GM18519 (cell line): ENCODE data around the gene DDX23.
"Not testable (repeated sequence)": the region's sequence is repeated elsewhere in the genome, so short reads cannot be mapped to it uniquely, and the experiment has no call there.

ENCODE experiments used
- ATAC-seq: cut with Tn5 transposase; IDR thresholded peaks from one replicate; pipeline ENCODE4 v1.9.1; 2021; ENCODE audit warnings: mild to moderate bottlenecking, moderate library complexity; ENCODE audit not compliant: unreplicated experiment, low FRiP score

Gene DDX23

GRCh38 chr12:48851883-48852733 is at the start of gene DDX23:
Gene DDX23, minus strand, starts transcription at chr12:48852163. Its CDS starts 6,381 bp downstream, at chr12:48845782.
- ATAC-seq, result peak; percentile 87

GRCh38 chr12:48901278-48901677 is 49.3 kb upstream of the DDX23 start:
- ATAC-seq, result no peak

- no peak for ATAC-seq
Measured at GRCh38 chr12:48899651-48900050, 47.7 kb upstream of the DDX23 start.

GRCh38 chr12:48894271-48894670 is 42.3 kb upstream of the DDX23 start:
- no peak for ATAC-seq

- ATAC-seq, result no peak
Measured at GRCh38 chr12:48890657-48891418, 38.9 kb upstream of the DDX23 start.

- ATAC-seq, result no peak
Measured at GRCh38 chr12:48889679-48890078, 37.7 kb upstream of the DDX23 start.

- ATAC-seq, result no peak
Measured at GRCh38 chr12:48883305-48884161, 31.6 kb upstream of the DDX23 start.

- no peak for ATAC-seq
Measured at GRCh38 chr12:48882972-48883304, 31.0 kb upstream of the DDX23 start.

GRCh38 chr12:48882315-48882687 is 30.3 kb upstream of the DDX23 start:
- no peak for ATAC-seq

GRCh38 chr12:48881686-48882314 is 29.8 kb upstream of the DDX23 start:
- ATAC-seq, result no peak

GRCh38 chr12:48880647-48881046 is 28.7 kb upstream of the DDX23 start:
- no peak for ATAC-seq

- ATAC-seq, result no peak
Measured at GRCh38 chr12:48878548-48878947, 26.6 kb upstream of the DDX23 start.

GRCh38 chr12:48875944-48876515 is 24.1 kb upstream of the DDX23 start:
- no peak for ATAC-seq

GRCh38 chr12:48873534-48873933 is 21.6 kb upstream of the DDX23 start:
- ATAC-seq, result not testable (repeated sequence)

- no peak for ATAC-seq
Measured at GRCh38 chr12:48873096-48873495, 21.1 kb upstream of the DDX23 start.

GRCh38 chr12:48869191-48869590 is 17.2 kb upstream of the DDX23 start:
- no peak for ATAC-seq

- ATAC-seq, result no peak
Measured at GRCh38 chr12:48868451-48868850, 16.5 kb upstream of the DDX23 start.

GRCh38 chr12:48866052-48866711 is 14.2 kb upstream of the DDX23 start:
- ATAC-seq, result no peak

GRCh38 chr12:48865281-48866051 is 13.5 kb upstream of the DDX23 start, which contains the start of gene RND1:
Gene RND1, minus strand, starts transcription at chr12:48865870. Its CDS starts 103 bp downstream, at chr12:48865767.
- peak; percentile 72 for ATAC-seq
